Right atrium auricular region (tissue), 2 donors: Measurements from ENCODE around the gene MYO1F. TPM values are rescaled to one million over a fixed set of nuclear protein-coding genes. Genes with fewer than 3 reads are reported as not detected.
A peak's percentile ranks its signal among the peaks of the same experiment; 100 is the strongest.
"Not testable (repeated sequence)": the region's sequence is repeated elsewhere in the genome, so short reads cannot be mapped to it uniquely, and the experiment has no call there.

Source experiments
- DNase-seq: peaks from one replicate; pipeline ENCODE4 v3.0.0-alpha.2; 2019; ENCODE audit warnings: low spot score
- H3K27ac ChIP-seq, 2 donors: fragments of 200-600 bp; sonication (generic); 1 replicate in 1 of 2; 2 replicates in 1 of 2; pipeline ENCODE4 v1.5.1; 2016 to 2019
- H3K27me3 ChIP-seq, 2 donors: fragments of 200-600 bp; sonication (generic); one replicate each; pipeline versions ENCODE4 v1.5.1 to v1.6.0; 2017 to 2019
- H3K36me3 ChIP-seq: fragments of 200-600 bp; sonication (generic); one replicate; pipeline ENCODE4 v1.5.1; 2016
- H3K4me1 ChIP-seq, 2 donors: fragments of 200-600 bp; sonication (generic); one replicate each; pipeline versions ENCODE4 v1.5.1 to v1.6.0; 2017 to 2019
- H3K4me3 ChIP-seq, 2 donors: fragments of 200-600 bp; sonication (generic); 1 replicate in 1 of 2; 2 replicates in 1 of 2; pipeline ENCODE4 v1.5.1; 2017 to 2019; ENCODE audit warnings: mild to moderate bottlenecking in 1 of 2, moderate library complexity in 1 of 2
- H3K9me3 ChIP-seq, 2 donors: fragments of 200-600 bp; sonication (generic); one replicate each; pipeline ENCODE4 v1.5.1; 2019
- CTCF ChIP-seq, 2 donors: fragments of 200-600 bp; sonication (generic); IDR thresholded peaks; one replicate each; pipeline ENCODE4 v1.5.1; 2019; ENCODE audit warnings: antibody characterized with exemption in 2 of 2
- total RNA-seq, 2 donors: library from RNA; depleted of rRNA; stranded (reverse); fragments of >200 nt; gene quantifications; one replicate each; pipeline ENCODE4 v1.1.0, GENCODE V29; 2016

Gene MYO1F
- total RNA-seq, 2 donors from 2014 or later = 4.4 to 10.8 TPM

GRCh38 chr19:8515317-8515716, 61.9 kb downstream of the MYO1F start:
- H3K27ac ChIP-seq = no peak overlapping the region
- TF ChIP-seq CTCF (IDR thresholded peaks at IDR 0.05) = no peak
- peaks cover 0 to 34% of the 10 kb centered on the region in 2 donors for H3K4me1 ChIP-seq
- no peaks in the 10 kb centered on the region for H3K9me3 ChIP-seq
- peaks cover 6% of the 10 kb centered on the region for H3K36me3 ChIP-seq
- no peak for DNase-seq
- H3K27me3 ChIP-seq = no peaks in the 10 kb centered on the region
- no peak overlapping the region for H3K4me3 ChIP-seq

GRCh38 chr19:8514505-8515009, 62.7 kb downstream of the MYO1F start:
- not testable (repeated sequence) for DNase-seq, H3K36me3 ChIP-seq, H3K27me3 ChIP-seq, H3K9me3 ChIP-seq
- peaks cover 0 to 34% of the 10 kb centered on the region in 2 donors for H3K4me1 ChIP-seq
- peak overlapping the region; percentile 67 to 82 for H3K4me3 ChIP-seq
- peak overlapping the region; percentile 93 to 99 for H3K27ac ChIP-seq

GRCh38 chr19:8513687-8514504, 63.3 kb downstream of the MYO1F start, which contains the start of gene ZNF414:
ZNF414 (minus strand) TSS chr19:8514167; CDS start chr19:8514046, 121 bp downstream.
- Histone ChIP-seq H3K27ac (peak within 1 kb of the TSS; percentile 93 to 99), H3K36me3 (peaks cover 6% of the 10 kb centered on the region), H3K27me3 (no peaks in the 10 kb centered on the region), H3K4me3 (peak within 1 kb of the TSS; percentile 67 to 82), H3K4me1 (peaks cover 0 to 34% of the 10 kb centered on the region in 2 donors), H3K9me3 (no peaks in the 10 kb centered on the region)
- peak; percentile 98 for DNase-seq
- TF ChIP-seq CTCF (IDR thresholded peaks at IDR 0.05) = no peak

- Histone ChIP-seq H3K36me3 (peaks cover 6% of the 10 kb centered on the region), H3K27ac (peak overlapping the region; percentile 93 to 99), H3K4me1 (peaks cover 0 to 34% of the 10 kb centered on the region in 2 donors), H3K9me3 (no peaks in the 10 kb centered on the region), H3K27me3 (no peaks in the 10 kb centered on the region), H3K4me3 (peak overlapping the region; percentile 67 to 82)
- no peak for TF ChIP-seq CTCF (IDR thresholded peaks at IDR 0.05)
- DNase-seq = no peak
These were observed 64.1 kb downstream of the MYO1F start for GRCh38 chr19:8513036-8513686.

GRCh38 chr19:8512115-8512967, 64.9 kb downstream of the MYO1F start:
- peak overlapping the region; percentile 93 to 99 for H3K27ac ChIP-seq
- no peak for DNase-seq
- H3K27me3 ChIP-seq = no peaks in the 10 kb centered on the region
- H3K9me3 ChIP-seq = no peaks in the 10 kb centered on the region
- no peak overlapping the region for H3K4me3 ChIP-seq
- peaks cover 0 to 28% of the 10 kb centered on the region in 2 donors for H3K4me1 ChIP-seq
- peaks cover 6% of the 10 kb centered on the region for H3K36me3 ChIP-seq
- TF ChIP-seq CTCF (IDR thresholded peaks at IDR 0.05) = no peak
